Measurements from ENCODE around the gene RAC3.

RAC3 gene

GRCh38 chr17:82079001-82079677, 47.7 kb downstream of the RAC3 start:
- no peak for DNase-seq

GRCh38 chr17:82080048-82080788, 48.7 kb downstream of the RAC3 start:
- DNase-seq: no peak

GRCh38 chr17:82080789-82081464, 49.4 kb downstream of the RAC3 start:
- DNase-seq: no peak

- no peak for DNase-seq
Observed at GRCh38 chr17:82081546-82081945, 50.1 kb downstream of the RAC3 start.

GRCh38 chr17:82081966-82082365, 50.5 kb downstream of the RAC3 start:
- DNase-seq: no peak

GRCh38 chr17:82082456-82082855, 51.0 kb downstream of the RAC3 start:
- no peak for DNase-seq

- no peak for DNase-seq
Observed at GRCh38 chr17:82083009-82083408, 51.5 kb downstream of the RAC3 start.

All from activated naive CD4-positive, alpha-beta T cell treated with Interleukin-2 at 50 U/mL for 16 hours (primary cell).